MM.1S (cell line): ENCODE data around the gene FBXL20.

Experiments used
- EZH2 ChIP-seq: fragments of 300-600 bp; sonication (generic); optimal IDR thresholded peaks from 2 replicates; pipeline ENCODE3; 2017; ENCODE audit warnings: low read depth, mild to moderate bottlenecking, antibody characterized with exemption, low read length, mixed read lengths
- TF ChIP-seq, protein P1 (sequence below): fragments of 300-600 bp; sonication (generic); IDR thresholded peaks from 2 replicates; pipeline ENCODE4 v1.5.1; 2016; ENCODE audit warnings: antibody characterized with exemption, low read length, mixed read lengths

DNA sequence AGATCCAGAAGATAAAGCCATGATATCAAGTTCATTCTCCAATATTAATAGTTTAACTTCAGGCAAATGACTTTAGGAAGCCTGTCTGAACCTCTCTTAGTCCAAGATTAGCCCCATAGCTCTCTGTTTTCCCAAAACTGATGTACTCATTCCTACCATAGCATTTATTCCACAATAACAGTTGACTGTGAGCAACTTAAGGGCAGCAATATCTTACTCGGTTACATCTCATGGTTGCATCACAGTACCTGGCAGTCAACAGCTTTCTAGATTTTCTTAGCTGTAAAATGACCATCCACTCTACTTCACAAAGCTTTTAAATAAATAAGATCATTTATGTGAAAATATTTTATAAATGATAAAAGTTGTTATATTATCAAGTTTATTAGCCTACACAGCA, 117.5 kb downstream of the FBXL20 start:
- TF ChIP-seq, protein P1, sequence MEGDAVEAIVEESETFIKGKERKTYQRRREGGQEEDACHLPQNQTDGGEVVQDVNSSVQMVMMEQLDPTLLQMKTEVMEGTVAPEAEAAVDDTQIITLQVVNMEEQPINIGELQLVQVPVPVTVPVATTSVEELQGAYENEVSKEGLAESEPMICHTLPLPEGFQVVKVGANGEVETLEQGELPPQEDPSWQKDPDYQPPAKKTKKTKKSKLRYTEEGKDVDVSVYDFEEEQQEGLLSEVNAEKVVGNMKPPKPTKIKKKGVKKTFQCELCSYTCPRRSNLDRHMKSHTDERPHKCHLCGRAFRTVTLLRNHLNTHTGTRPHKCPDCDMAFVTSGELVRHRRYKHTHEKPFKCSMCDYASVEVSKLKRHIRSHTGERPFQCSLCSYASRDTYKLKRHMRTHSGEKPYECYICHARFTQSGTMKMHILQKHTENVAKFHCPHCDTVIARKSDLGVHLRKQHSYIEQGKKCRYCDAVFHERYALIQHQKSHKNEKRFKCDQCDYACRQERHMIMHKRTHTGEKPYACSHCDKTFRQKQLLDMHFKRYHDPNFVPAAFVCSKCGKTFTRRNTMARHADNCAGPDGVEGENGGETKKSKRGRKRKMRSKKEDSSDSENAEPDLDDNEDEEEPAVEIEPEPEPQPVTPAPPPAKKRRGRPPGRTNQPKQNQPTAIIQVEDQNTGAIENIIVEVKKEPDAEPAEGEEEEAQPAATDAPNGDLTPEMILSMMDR = no peak
- no peak for TF ChIP-seq EZH2
